ENCODE measurements around the gene MCCC1. TPM values are rescaled to one million over a fixed set of nuclear protein-coding genes. Genes with fewer than 3 reads are reported as not detected.

MCCC1 gene
- total RNA-seq, 4 donors from 2014 or later = 32.2 to 44.4 (median 33.0) TPM

DNA sequence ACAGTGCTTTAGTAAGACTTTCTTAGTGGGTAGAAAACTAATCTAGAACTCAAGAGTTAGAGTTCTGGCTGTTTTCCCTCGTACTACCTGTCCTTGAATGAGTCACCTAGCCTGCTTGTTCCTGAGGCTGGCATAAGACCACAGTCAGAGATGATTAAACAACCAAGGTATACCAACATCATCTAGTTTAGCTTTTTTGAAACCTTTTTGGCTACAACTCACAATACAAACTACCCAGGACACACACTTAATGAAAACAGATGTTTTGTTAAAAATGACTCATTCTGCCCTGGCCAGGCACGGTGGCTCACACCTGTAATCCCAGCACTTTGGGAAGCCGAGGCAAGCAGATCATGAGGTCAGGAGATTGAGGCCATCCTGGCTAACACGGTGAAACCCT, 4.6 kb downstream of the MCCC1 start:
- no peak for ATAC-seq
- Histone ChIP-seq H3K4me1 (peaks cover 0 to 17% (median 6%) of the 10 kb centered on the region in 3 donors), H3K36me3 (peaks cover 0 to 47% of the 10 kb centered on the region in 2 donors), H3K9me3 (no peaks in the 10 kb centered on the region), H3K27ac (no peak overlapping the region), H3K27me3 (no peaks in the 10 kb centered on the region), H3K4me3 (no peak overlapping the region)
- WGBS, 2 donors (ENCODE audit: low coverage in 1 of 2) = 76 to 80% methylated on average over 2 to 3 of the region's 4 CpGs
- TF ChIP-seq, protein P1, sequence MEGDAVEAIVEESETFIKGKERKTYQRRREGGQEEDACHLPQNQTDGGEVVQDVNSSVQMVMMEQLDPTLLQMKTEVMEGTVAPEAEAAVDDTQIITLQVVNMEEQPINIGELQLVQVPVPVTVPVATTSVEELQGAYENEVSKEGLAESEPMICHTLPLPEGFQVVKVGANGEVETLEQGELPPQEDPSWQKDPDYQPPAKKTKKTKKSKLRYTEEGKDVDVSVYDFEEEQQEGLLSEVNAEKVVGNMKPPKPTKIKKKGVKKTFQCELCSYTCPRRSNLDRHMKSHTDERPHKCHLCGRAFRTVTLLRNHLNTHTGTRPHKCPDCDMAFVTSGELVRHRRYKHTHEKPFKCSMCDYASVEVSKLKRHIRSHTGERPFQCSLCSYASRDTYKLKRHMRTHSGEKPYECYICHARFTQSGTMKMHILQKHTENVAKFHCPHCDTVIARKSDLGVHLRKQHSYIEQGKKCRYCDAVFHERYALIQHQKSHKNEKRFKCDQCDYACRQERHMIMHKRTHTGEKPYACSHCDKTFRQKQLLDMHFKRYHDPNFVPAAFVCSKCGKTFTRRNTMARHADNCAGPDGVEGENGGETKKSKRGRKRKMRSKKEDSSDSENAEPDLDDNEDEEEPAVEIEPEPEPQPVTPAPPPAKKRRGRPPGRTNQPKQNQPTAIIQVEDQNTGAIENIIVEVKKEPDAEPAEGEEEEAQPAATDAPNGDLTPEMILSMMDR (IDR thresholded peaks at IDR 0.05) = no peak
- no peak for TF ChIP-seq EP300 (IDR thresholded peaks at IDR 0.05)
- no peak for TF ChIP-seq POLR2A (IDR thresholded peaks at IDR 0.05)
- TF ChIP-seq POLR2AphosphoS5 (IDR thresholded peaks at IDR 0.05) = no peak

DNA sequence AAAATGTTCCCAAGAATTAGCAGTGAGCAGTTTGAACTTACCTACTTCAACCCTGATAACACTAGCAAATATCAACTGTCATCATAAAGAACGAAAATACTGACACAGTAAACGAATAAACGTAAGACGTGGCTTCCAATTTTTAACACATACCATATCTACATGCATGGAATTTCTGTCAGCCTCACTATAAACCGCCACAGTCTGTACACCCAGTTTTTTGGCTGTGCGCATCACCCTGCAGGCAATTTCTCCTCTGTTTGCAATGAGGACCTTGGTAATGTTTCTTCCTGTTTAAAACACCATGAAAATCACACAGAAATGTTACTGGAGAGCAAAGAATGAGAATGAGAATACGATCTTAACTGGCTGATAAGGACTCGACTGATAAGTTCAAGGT, 7.0 kb downstream of the MCCC1 start:
- no peak overlapping the region for H3K27ac ChIP-seq
- 95 to 96% methylated on average over 8 of the region's 8 CpGs for WGBS, 2 donors (ENCODE audit: low coverage in 1 of 2)
- H3K36me3 ChIP-seq = peaks cover 0 to 70% of the 10 kb centered on the region in 2 donors
- H3K4me1 ChIP-seq = peaks cover 0 to 2% (median 0%) of the 10 kb centered on the region in 3 donors
- H3K27me3 ChIP-seq = no peaks in the 10 kb centered on the region
- no peak overlapping the region for H3K4me3 ChIP-seq
- no peak for TF ChIP-seq POLR2AphosphoS5 (IDR thresholded peaks at IDR 0.05)
- no peak for TF ChIP-seq POLR2A (IDR thresholded peaks at IDR 0.05)
- TF ChIP-seq, protein P1 (IDR thresholded peaks at IDR 0.05) = no peak
- no peak for TF ChIP-seq EP300 (IDR thresholded peaks at IDR 0.05)
- ATAC-seq = no peak
- H3K9me3 ChIP-seq = no peaks in the 10 kb centered on the region

DNA sequence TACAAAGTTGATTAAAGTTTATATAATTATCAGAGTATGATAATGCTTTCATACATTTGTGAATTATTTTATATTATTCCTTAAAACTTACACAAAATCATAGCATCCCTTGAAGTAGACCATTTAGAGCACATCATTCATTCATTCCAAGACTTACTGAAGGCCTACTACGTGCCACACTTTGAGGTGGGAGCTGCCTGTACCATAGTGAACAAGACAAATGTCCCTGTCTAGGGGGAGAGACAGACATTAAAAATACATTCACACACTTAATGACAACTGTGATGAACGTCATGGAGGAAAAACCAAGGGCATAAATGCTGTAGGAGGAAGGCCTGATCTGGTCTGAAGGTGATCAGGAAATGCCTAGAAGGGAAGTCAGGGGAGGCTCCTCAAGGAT, 12.1 kb downstream of the MCCC1 start:
- H3K27ac ChIP-seq = no peak overlapping the region
- H3K4me1 ChIP-seq = no peaks in the 10 kb centered on the region
- H3K27me3 ChIP-seq = no peaks in the 10 kb centered on the region
- peaks cover 0 to 97% of the 10 kb centered on the region in 2 donors for H3K36me3 ChIP-seq
- TF ChIP-seq POLR2A (IDR thresholded peaks at IDR 0.05) (no peak), POLR2AphosphoS5 (IDR thresholded peaks at IDR 0.05) (no peak), EP300 (IDR thresholded peaks at IDR 0.05) (no peak)
- TF ChIP-seq, protein P1 (IDR thresholded peaks at IDR 0.05) = no peak
- WGBS, 2 donors (ENCODE audit: low coverage in 1 of 2) = 77 to 84% methylated on average over 2 of the region's 2 CpGs
- ATAC-seq = no peak
- no peak overlapping the region for H3K4me3 ChIP-seq
- no peaks in the 10 kb centered on the region for H3K9me3 ChIP-seq

DNA sequence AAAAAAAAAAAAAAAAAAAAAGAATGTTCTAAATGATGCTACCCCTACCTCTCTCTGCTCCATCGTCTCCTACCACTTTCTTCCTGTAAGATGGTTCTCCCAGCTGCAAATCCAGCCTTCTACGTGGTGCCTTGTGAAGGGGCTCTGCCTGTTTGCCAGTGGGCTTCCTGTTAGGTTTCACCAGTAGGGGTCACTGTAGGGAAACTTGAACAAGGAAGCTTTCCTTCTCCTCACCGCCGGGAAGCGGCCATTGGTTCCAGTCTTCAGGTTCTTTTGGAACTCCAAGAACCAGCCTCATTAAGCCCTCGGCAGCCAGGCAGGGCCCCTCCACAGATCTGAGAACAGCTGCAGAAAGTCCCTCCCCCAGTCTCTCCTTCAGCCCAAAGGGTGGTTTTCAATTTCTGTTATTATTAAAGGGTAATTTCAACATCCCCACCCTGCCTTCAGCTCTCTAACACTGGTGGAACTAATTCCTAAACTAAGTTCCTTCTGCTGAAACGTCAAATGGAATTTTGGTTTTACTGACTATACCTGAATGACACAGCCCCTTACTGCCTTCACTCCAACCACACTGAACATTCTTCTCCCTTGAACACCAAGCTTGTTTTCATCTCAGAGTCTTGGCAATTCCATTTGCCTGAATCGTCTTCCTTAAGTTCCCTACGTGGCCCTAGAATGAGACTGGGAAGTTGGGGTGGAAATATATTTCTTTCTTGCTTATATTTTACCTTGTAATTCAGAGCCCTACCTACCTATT, 13.5 kb downstream of the MCCC1 start:
- TF ChIP-seq EP300 (IDR thresholded peaks at IDR 0.05) = no peak
- TF ChIP-seq, protein P1 (IDR thresholded peaks at IDR 0.05) = peak in 1 of 4 experiments; percentile 14
- Histone ChIP-seq H3K27me3 (no peaks in the 10 kb centered on the region), H3K4me3 (no peak overlapping the region), H3K4me1 (peaks cover 0 to 4% (median 0%) of the 10 kb centered on the region in 3 donors), H3K36me3 (peaks cover 0 to 97% of the 10 kb centered on the region in 2 donors), H3K9me3 (no peaks in the 10 kb centered on the region), H3K27ac (no peak overlapping the region)
- ATAC-seq = no peak
- WGBS, 2 donors (ENCODE audit: low coverage in 1 of 2) = 72 to 75% methylated on average over 5 to 6 of the region's 9 CpGs

DNA sequence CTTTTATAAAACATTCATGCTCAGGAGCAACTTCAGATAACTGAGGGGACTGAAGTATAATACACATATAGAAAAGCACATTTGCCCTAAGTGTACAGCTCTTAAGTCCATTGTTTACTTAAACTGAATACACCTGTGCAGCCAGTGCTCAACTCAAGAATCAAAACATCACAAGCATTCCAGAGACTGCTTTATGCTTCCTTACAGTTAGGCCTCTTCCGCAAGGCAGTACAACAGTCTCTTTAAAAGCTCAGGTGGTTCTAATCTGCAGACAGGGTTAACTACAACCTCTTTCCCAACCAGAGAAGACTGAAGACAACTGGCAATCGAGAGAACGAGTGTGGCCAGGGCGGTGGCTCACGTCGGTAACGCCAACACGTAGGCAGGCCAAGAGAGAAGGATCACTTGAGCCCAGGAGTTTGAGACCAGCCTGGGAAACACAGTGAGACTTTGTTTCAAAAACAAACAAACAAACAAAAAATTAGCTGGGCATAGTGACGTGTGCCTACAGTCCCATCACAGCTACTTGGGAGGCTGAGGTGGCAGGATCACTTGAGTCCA, 16.9 kb downstream of the MCCC1 start:
- Histone ChIP-seq H3K36me3 (peaks cover 0 to 94% of the 10 kb centered on the region in 2 donors), H3K9me3 (no peaks in the 10 kb centered on the region), H3K4me3 (no peak overlapping the region), H3K4me1 (peaks cover 0 to 4% (median 0%) of the 10 kb centered on the region in 3 donors), H3K27ac (no peak overlapping the region), H3K27me3 (no peaks in the 10 kb centered on the region)
- 91 to 97% methylated on average over 8 to 9 of the region's 9 CpGs for WGBS, 2 donors (ENCODE audit: low coverage in 1 of 2)
- TF ChIP-seq, protein P1 (IDR thresholded peaks at IDR 0.05) = no peak
- no peak for TF ChIP-seq EP300 (IDR thresholded peaks at IDR 0.05)
- no peak for TF ChIP-seq POLR2AphosphoS5 (IDR thresholded peaks at IDR 0.05)
- no peak for TF ChIP-seq POLR2A (IDR thresholded peaks at IDR 0.05)
- no peak for ATAC-seq

Data from gastroesophageal sphincter (tissue), 4 donors.